Measurements from ENCODE around the gene TENT5C.

GRCh38 chr1:117676615-117677130, 70.8 kb downstream of the TENT5C start:
- TF ChIP-seq CTCF (conservative IDR thresholded peaks at IDR 0.05 in 1 of 2, IDR thresholded peaks at IDR 0.05 in 1 of 2; ENCODE audit: extremely low read depth in 1 of 2, insufficient read depth in 1 of 2, low read depth in 1 of 2, low read length in 2 of 2) (no peak), EZH2 (IDR thresholded peaks at IDR 0.05; ENCODE audit: borderline replicate concordance, low read length) (no peak)

Measured in mammary epithelial cell (primary cell).